Adrenal gland (tissue), 12 donors: ENCODE results near the gene POLR1B. TPM values are rescaled to one million over a fixed set of nuclear protein-coding genes. Genes with fewer than 3 reads are reported as not detected.

ENCODE experiments used
- DNase-seq, 7 donors: peaks; one replicate each; pipeline ENCODE4 v3.0.0-alpha.2; 2019 to 2020
- H3K27ac ChIP-seq, 5 donors: fragments of 200-600 bp; sonication (generic) in 4 of 5; 1 replicate in 3 of 5; 2 replicates in 2 of 5; pipeline versions ENCODE4 v1.5.1 to v1.8.0; 2016 to 2020; ENCODE audit warnings: mild to moderate bottlenecking in 1 of 5
- H3K27me3 ChIP-seq: fragments of 200-600 bp; 2 replicates; pipeline ENCODE4 v1.8.0; 2021
- H3K36me3 ChIP-seq, 2 donors: fragments of 200-600 bp; replicated peaks in 1 of 2; 1 replicate in 1 of 2; 2 replicates in 1 of 2; pipeline versions ENCODE4 v1.5.1 to v1.8.0; 2018 to 2022
- H3K4me1 ChIP-seq, 2 donors: fragments of 200-600 bp; replicated peaks in 1 of 2; 1 replicate in 1 of 2; 2 replicates in 1 of 2; pipeline versions ENCODE4 v1.5.1 to v1.8.0; 2018 to 2021
- H3K4me3 ChIP-seq, 4 donors: fragments of 200-600 bp; sonication (generic) in 3 of 4; one replicate each; pipeline ENCODE4 v1.5.1; 2016 to 2018
- H3K9me3 ChIP-seq, 3 donors: fragments of 200-600 bp; sonication (generic) in 1 of 3; replicated peaks in 1 of 3; 1 replicate in 2 of 3; 2 replicates in 1 of 3; pipeline versions ENCODE4 v1.5.1 to v1.8.0; 2016 to 2021
- POLR2A ChIP-seq, 2 donors: fragments of 450-650 bp; IDR thresholded peaks; one replicate each; pipeline ENCODE4 v1.6.1; 2017; ENCODE audit warnings: antibody characterized with exemption in 2 of 2, mild to moderate bottlenecking in 2 of 2, moderate library complexity in 1 of 2
- WGBS, 4 donors: extraction: QIAGEN DNeasy Blood & Tissue Kit in 2 of 4; methylation state at CpG; one replicate each; pipeline versions ENCODE4 v1.1.5 to v1.1.7; 2013 to 2017; 5-methylcytosine and 5-hydroxymethylcytosine counted together
- intact Hi-C, 2 donors: fragments of 100-400 bp; cut with DNase I; formaldehyde crosslinking; loops; one replicate each; pipeline versions ENCODE4 v1.14.1 to v1.15.0; 2022 to 2023
- polyA plus RNA-seq, 3 donors: library from polyadenylated mRNA; stranded (reverse); fragments of 200-250 nt in 2 of 3; fragments of 350-450 nt in 1 of 3; fragmentation: Illumina TruSeq in 1 of 3; extraction: RNeasy Lipid Tissue Mini Kit (QIAGEN cat#74804) in 1 of 3; gene quantifications; one replicate each; pipeline ENCODE4 v1.2.3, GENCODE V29; 2013 to 2014
- total RNA-seq, 9 donors: library from RNA; depleted of rRNA in 4 of 9; stranded (reverse); fragments of >200 nt in 4 of 9; fragments of 120-200 nt in 1 of 9; fragmentation: NEBNext Ultra II Directional in 1 of 9; extraction: Animal tissue kit (Norgen Biotek cat#: 25700) in 1 of 9; gene quantifications; one replicate each; pipeline versions ENCODE4 v1.1.0 to v1.2.4, GENCODE V29; 2013 to 2023
- TF ChIP-seq, protein P1 (sequence below), 6 experiments: fragments of 450-650 bp in 4 of 6; fragments of 200-600 bp in 2 of 6; sonication (generic) in 1 of 6; IDR thresholded peaks; 1 replicate in 5 of 6; 2 replicates in 1 of 6; pipeline versions ENCODE4 v1.5.1 to v1.8.0; 2016 to 2021; ENCODE audit warnings: antibody characterized with exemption in 6 of 6, mild to moderate bottlenecking in 2 of 6, moderate library complexity in 1 of 6
- donor health status: healthy with polysubstance abuse.
- donor health status: Bipolar disorder and iron deficiency.
- donor health status: DM: yes; HTN: yes; CAD: no.
- donor health status: DM: no; HTN: no; CAD: no.
- donor health status: DM: no; HTN: no; CAD: no.
- donor health status: DM: yes; HTN: yes; CAD: no.

The POLR1B gene
- total and polyA plus RNA-seq, 12 donors = 4.2 to 30.3 (median 20.6) TPM

GRCh38 chr2:112603731-112604130 lies 61.5 kb downstream of the POLR1B start:
- DNase-seq = no peak
- 75 to 94% (median 86%) methylated on average over 2 of the region's 2 CpGs for WGBS, 4 donors
- Histone ChIP-seq H3K4me3 (no peak overlapping the region), H3K27ac (no peak overlapping the region), H3K27me3 (no peaks in the 10 kb centered on the region), H3K36me3 (no peaks in the 10 kb centered on the region), H3K4me1 (no peaks in the 10 kb centered on the region), H3K9me3 (no peaks in the 10 kb centered on the region)
- no peak for TF ChIP-seq POLR2A (IDR thresholded peaks at IDR 0.05)
- TF ChIP-seq, protein P1, sequence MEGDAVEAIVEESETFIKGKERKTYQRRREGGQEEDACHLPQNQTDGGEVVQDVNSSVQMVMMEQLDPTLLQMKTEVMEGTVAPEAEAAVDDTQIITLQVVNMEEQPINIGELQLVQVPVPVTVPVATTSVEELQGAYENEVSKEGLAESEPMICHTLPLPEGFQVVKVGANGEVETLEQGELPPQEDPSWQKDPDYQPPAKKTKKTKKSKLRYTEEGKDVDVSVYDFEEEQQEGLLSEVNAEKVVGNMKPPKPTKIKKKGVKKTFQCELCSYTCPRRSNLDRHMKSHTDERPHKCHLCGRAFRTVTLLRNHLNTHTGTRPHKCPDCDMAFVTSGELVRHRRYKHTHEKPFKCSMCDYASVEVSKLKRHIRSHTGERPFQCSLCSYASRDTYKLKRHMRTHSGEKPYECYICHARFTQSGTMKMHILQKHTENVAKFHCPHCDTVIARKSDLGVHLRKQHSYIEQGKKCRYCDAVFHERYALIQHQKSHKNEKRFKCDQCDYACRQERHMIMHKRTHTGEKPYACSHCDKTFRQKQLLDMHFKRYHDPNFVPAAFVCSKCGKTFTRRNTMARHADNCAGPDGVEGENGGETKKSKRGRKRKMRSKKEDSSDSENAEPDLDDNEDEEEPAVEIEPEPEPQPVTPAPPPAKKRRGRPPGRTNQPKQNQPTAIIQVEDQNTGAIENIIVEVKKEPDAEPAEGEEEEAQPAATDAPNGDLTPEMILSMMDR (IDR thresholded peaks at IDR 0.05) = no peak
- intact Hi-C loops = no loop called here

GRCh38 chr2:112604952-112605351 lies 62.7 kb downstream of the POLR1B start:
- Histone ChIP-seq H3K27ac (no peak overlapping the region), H3K9me3 (no peaks in the 10 kb centered on the region), H3K27me3 (no peaks in the 10 kb centered on the region), H3K4me1 (no peaks in the 10 kb centered on the region), H3K36me3 (no peaks in the 10 kb centered on the region), H3K4me3 (no peak overlapping the region)
- intact Hi-C loops = no loop called here
- DNase-seq = no peak
- no peak for TF ChIP-seq POLR2A (IDR thresholded peaks at IDR 0.05)
- TF ChIP-seq, protein P1 (IDR thresholded peaks at IDR 0.05) = no peak
- WGBS, 4 donors = 77 to 85% (median 80%) methylated on average over 4 of the region's 4 CpGs

- intact Hi-C loops = no loop called here
- no peak for TF ChIP-seq POLR2A (IDR thresholded peaks at IDR 0.05)
- TF ChIP-seq, protein P1 (IDR thresholded peaks at IDR 0.05) = no peak
- 72 to 86% (median 83%) methylated on average over 5 of the region's 5 CpGs for WGBS, 4 donors
- no peaks in the 10 kb centered on the region for H3K9me3 ChIP-seq
- DNase-seq = no peak
- no peaks in the 10 kb centered on the region for H3K4me1 ChIP-seq
- H3K4me3 ChIP-seq = no peak overlapping the region
- H3K27ac ChIP-seq = no peak overlapping the region
- no peaks in the 10 kb centered on the region for H3K36me3 ChIP-seq
- no peaks in the 10 kb centered on the region for H3K27me3 ChIP-seq
Observed at GRCh38 chr2:112605926-112606325, 63.7 kb downstream of the POLR1B start.

GRCh38 chr2:112606547-112606946 lies 64.3 kb downstream of the POLR1B start:
- H3K27ac ChIP-seq = no peak overlapping the region
- WGBS, 4 donors = 63 to 82% (median 81%) methylated on average over 4 of the region's 4 CpGs
- no peaks in the 10 kb centered on the region for H3K36me3 ChIP-seq
- intact Hi-C loops = no loop called here
- no peaks in the 10 kb centered on the region for H3K27me3 ChIP-seq
- H3K4me1 ChIP-seq = no peaks in the 10 kb centered on the region
- no peak for DNase-seq
- no peak for TF ChIP-seq POLR2A (IDR thresholded peaks at IDR 0.05)
- TF ChIP-seq, protein P1 (IDR thresholded peaks at IDR 0.05) = no peak
- no peaks in the 10 kb centered on the region for H3K9me3 ChIP-seq
- H3K4me3 ChIP-seq = no peak overlapping the region
